Measurements from ENCODE around the gene TUBB. TPM values are rescaled to one million over a fixed set of nuclear protein-coding genes. Genes with fewer than 3 reads are reported as not detected.

TUBB gene
- polyA plus RNA-seq, 1 of the 3 experiments (the other 2 are of a cell fraction), result 1,037 TPM

GRCh38 chr6:30749554-30750378, 29.6 kb downstream of the TUBB start (continued):
- TF ChIP-seq REST (IDR thresholded peaks at IDR 0.05; ENCODE audit: low read depth, low read length) (no peak), GATA2 (CRISPR knock-in tag; IDR thresholded peaks at IDR 0.05) (no peak), PBX3 (IDR thresholded peaks at IDR 0.05) (no peak), ELF1 (IDR thresholded peaks at IDR 0.05) (no peak), JUND (IDR thresholded peaks at IDR 0.05) (no peak), YY1 (IDR thresholded peaks at IDR 0.05; ENCODE audit: low read depth) (no peak), MXI1 (IDR thresholded peaks at IDR 0.05; ENCODE audit: low read depth, low read length) (no peak)

- Histone ChIP-seq H3K4me1 (ENCODE audit: control insufficient read depth in 1 of 2, insufficient read depth in 2 of 2, low read depth in 1 of 2, low read length in 1 of 2) (peaks cover 16 to 37% of the 10 kb centered on the region in 2 experiments; a peak in 3 of 4 replicates), H3K79me2 (ENCODE audit: insufficient read depth) (no peaks in the 10 kb centered on the region), H3K27ac (ENCODE audit: low read depth in 2 of 2, low read length in 1 of 2) (peak overlapping the region in 1 of 2 experiments; percentile 65; a peak in 1 of 4 replicates), H3K4me3 (ENCODE audit: low read depth in 2 of 2, low read length in 1 of 2) (no peak overlapping the region), H3K9me2 (no peaks in the 10 kb centered on the region), H4K20me1 (ENCODE audit: insufficient read depth) (no peaks in the 10 kb centered on the region), H3K9ac (no peak overlapping the region), H3K27me3 (ENCODE audit: insufficient read depth) (no peaks in the 10 kb centered on the region), H2AFZ (ENCODE audit: low read depth) (no peak overlapping the region), H3F3A (replicated peaks; ENCODE audit: insufficient read depth) (peaks cover 35% of the 10 kb centered on the region), H3K9me3 (no peaks in the 10 kb centered on the region), H3K36me3 (replicated peaks in 1 of 2; ENCODE audit: control insufficient read depth in 1 of 2, insufficient read depth in 2 of 2, low read length in 1 of 2) (no peaks in the 10 kb centered on the region), H3K4me2 (no peak overlapping the region)
- POLR2A ChIA-PET, result no interaction called here
- TF ChIP-seq MAX (IDR thresholded peaks at IDR 0.05; ENCODE audit: low read depth), result no peak
- TF ChIP-seq TAF1 (IDR thresholded peaks at IDR 0.05; ENCODE audit: borderline replicate concordance, low read depth, low read length), result no peak
- TF ChIP-seq CTCF (IDR thresholded peaks at IDR 0.05), result no peak
- CTCF ChIA-PET, result interaction anchor here (0.9 to 1.1 kb wide), 2 partner anchors 20 to 86 kb away, joined by 3 read pairs; no protein-coding TSS in a partner anchor
- no peak for DNase-seq
Measured at GRCh38 chr6:30750379-30750668, 30.2 kb downstream of the TUBB start.
